NB4 (cell line): ENCODE results near the gene FRAS1.
"Not testable (repeated sequence)": the region's sequence is repeated elsewhere in the genome, so short reads cannot be mapped to it uniquely, and the experiment has no call there.

ENCODE experiments used
- DNase-seq: peaks from one replicate; pipeline ENCODE4 v3.0.0; 2010; ENCODE audit warnings: low read depth
- H3K4me3 ChIP-seq: one replicate; pipeline ENCODE4 v1.5.1; 2011; ENCODE audit warnings: mild to moderate bottlenecking, low read depth, low read length, moderate library complexity
- MYC ChIP-seq: IDR thresholded peaks from 2 replicates; pipeline ENCODE4 v1.6.1; 2011; ENCODE audit warnings: low read depth, low read length
- POLR2A ChIP-seq: IDR thresholded peaks from 2 replicates; pipeline ENCODE4 v1.6.1; 2011; ENCODE audit warnings: mild to moderate bottlenecking; ENCODE audit not compliant: insufficient read length; ENCODE audit errors: extremely low read depth
- TF ChIP-seq, protein P1 (sequence below): IDR thresholded peaks from one replicate; pipeline ENCODE4 v1.5.1; 2012; ENCODE audit warnings: low read depth, low read length
- TF ChIP-seq, protein P2 (sequence below): IDR thresholded peaks from 2 replicates; pipeline ENCODE4 v1.6.1; 2011; ENCODE audit warnings: low read depth, low read length

Gene FRAS1

DNA sequence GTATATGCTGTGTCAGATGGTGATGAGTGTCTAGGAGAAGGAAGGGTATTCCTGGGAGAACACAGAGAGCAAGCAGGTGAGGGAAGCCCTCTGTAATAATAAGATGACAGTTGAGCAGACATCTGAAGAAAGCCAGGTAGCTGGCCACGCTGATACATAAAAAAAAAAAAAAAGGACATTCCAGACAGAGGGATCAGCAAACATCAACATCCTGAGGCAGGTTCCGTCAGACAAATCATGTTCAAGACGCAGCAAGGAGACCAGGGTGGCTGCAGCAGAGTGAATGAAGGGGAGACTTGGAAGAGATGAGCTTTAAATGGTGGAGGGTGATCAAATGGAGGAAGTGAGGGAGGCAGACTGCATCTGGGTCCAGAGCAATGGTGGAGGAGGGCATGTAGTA is 396.9 kb downstream of the FRAS1 start:
- no peak for DNase-seq
- TF ChIP-seq POLR2A (no peak), MYC (no peak)
- TF ChIP-seq, protein P1, sequence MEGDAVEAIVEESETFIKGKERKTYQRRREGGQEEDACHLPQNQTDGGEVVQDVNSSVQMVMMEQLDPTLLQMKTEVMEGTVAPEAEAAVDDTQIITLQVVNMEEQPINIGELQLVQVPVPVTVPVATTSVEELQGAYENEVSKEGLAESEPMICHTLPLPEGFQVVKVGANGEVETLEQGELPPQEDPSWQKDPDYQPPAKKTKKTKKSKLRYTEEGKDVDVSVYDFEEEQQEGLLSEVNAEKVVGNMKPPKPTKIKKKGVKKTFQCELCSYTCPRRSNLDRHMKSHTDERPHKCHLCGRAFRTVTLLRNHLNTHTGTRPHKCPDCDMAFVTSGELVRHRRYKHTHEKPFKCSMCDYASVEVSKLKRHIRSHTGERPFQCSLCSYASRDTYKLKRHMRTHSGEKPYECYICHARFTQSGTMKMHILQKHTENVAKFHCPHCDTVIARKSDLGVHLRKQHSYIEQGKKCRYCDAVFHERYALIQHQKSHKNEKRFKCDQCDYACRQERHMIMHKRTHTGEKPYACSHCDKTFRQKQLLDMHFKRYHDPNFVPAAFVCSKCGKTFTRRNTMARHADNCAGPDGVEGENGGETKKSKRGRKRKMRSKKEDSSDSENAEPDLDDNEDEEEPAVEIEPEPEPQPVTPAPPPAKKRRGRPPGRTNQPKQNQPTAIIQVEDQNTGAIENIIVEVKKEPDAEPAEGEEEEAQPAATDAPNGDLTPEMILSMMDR: no peak
- TF ChIP-seq, protein P2, sequence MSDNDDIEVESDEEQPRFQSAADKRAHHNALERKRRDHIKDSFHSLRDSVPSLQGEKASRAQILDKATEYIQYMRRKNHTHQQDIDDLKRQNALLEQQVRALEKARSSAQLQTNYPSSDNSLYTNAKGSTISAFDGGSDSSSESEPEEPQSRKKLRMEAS: no peak
- no peak overlapping the region for H3K4me3 ChIP-seq

DNA sequence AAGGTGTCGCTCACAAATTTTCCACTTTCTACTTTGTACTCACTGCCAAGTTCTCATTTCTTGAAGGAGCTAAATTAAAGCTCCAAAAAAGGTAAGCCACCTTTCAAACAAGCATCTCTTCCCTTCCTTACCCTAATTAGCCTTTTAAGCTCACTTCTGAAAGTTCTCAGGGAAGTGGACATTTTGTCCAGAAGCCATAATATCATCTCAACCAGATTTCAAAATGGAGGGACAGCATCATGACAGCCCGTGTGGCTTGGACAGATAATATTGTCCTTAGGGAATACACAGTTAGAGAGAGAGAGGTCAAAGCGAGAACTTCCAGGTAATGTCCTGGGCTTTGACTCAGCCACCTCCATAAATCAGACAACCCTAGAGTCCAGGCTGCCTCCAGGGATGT is 400.6 kb downstream of the FRAS1 start:
- no peak for DNase-seq

DNA sequence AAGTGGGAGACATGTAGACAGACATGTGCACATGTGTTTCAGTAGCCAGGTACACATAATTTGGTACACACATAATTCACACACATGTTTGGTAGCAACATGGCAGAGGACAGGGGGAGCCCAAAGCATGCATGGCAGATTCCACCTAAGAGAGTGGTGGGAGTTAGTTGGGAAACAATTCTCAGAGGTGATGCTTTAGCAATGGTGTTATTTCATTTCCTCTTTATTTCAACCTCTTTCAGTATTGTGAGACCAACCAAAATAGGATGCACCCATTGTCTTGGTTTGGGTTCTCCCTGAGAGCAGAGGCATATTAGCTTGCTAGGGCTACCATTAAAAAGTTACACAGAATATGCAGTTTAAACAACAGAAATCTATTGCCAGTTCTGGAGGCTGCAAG is 402.2 kb downstream of the FRAS1 start:
- H3K4me3 ChIP-seq: no peak overlapping the region

More for the DNA sequence above, 400.6 kb downstream of the FRAS1 start:
- TF ChIP-seq, protein P1: no peak
- TF ChIP-seq POLR2A (no peak), MYC (no peak)
- TF ChIP-seq, protein P2: no peak
- no peak overlapping the region for H3K4me3 ChIP-seq

DNA sequence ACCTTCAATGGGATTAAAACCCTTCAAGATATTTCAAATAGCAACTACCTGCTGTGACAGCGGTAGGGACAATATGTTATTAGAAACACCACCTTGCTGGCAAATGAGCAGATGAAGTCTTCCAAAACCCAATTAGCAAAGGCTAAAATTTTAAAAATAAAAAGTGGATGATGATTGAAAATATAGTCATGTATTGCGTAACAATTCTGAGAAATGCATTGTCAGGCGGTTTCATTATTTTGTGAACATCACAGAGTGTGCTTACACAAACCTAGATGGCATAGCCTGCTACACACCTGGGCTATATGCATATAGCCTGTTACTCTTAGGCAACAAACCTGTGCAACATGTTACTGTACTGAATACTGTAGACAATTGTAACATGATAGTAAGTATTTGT is 403.2 kb downstream of the FRAS1 start:
- DNase-seq: no peak
- TF ChIP-seq, protein P1: no peak
- TF ChIP-seq, protein P2: no peak
- TF ChIP-seq POLR2A (no peak), MYC (no peak)

More for the DNA sequence above, 402.2 kb downstream of the FRAS1 start:
- DNase-seq: no peak
- TF ChIP-seq, protein P1: no peak
- TF ChIP-seq POLR2A (no peak), MYC (no peak)
- TF ChIP-seq, protein P2: no peak

DNA sequence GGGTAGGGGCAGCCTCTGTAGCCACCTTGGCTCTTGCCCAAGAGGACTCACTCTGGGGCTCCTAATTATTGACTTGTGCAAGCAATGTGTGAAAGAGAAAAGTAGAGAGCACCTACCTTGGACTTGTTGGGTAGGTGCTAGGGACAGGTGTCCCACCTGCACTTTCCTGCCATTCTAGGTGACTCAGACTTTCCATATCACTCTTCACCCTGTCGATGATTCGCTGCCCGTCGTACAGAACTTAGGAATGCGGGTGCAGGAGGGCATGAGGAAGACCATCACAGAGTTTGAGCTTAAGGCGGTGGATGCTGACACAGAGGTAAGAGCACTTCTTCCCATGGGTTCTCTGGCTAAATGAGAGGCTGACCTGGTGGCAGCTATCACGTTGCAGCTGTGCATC is 407.1 kb downstream of the FRAS1 start:
- no peak for DNase-seq
- TF ChIP-seq, protein P2: no peak
- TF ChIP-seq MYC: no peak
- TF ChIP-seq, protein P1: no peak
- TF ChIP-seq POLR2A: no peak
- H3K4me3 ChIP-seq: no peak overlapping the region

More for the DNA sequence above, 403.2 kb downstream of the FRAS1 start:
- H3K4me3 ChIP-seq: no peak overlapping the region

DNA sequence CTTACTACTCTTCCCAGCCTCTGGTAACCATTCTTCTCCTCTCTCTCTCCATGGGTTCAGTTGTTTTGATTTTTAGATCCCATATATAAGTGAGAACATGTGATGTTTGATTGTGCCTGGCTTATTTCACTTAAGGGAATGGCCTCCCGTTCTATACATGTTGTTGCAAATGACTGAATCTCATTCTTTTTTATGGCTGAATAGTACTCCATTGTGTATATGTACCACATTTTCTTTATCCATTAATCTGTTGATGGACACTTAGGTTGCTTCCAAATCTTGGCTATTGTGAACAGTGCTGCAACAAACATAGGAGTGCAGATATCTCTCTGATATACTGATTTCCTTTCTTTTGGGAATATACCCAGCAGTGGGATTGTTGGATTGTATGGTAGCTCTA is 410.1 kb downstream of the FRAS1 start:
- not testable (repeated sequence) for H3K4me3 ChIP-seq, DNase-seq
